GM12878 (cell line): ENCODE measurements around the gene LPAR3. TPM values are rescaled to one million over a fixed set of nuclear protein-coding genes. Genes with fewer than 3 reads are reported as not detected.
A peak's percentile ranks its signal among the peaks of the same experiment; 100 is the strongest.

Experiments used
- BCL11A ChIP-seq: IDR thresholded peaks from 2 replicates; pipeline ENCODE4 v1.6.1; 2011; ENCODE audit warnings: low read depth, low read length
- CBX5 ChIP-seq: sonication (generic); IDR thresholded peaks from 2 replicates; pipeline ENCODE4 v1.6.1; 2016; ENCODE audit warnings: low read depth, moderate library complexity, mild to moderate bottlenecking, inconsistent platforms
- HDAC2 ChIP-seq: fragments of 200-600 bp; sonication (generic); IDR thresholded peaks from 2 replicates; pipeline ENCODE4 v1.6.1; 2017
- IKZF1 ChIP-seq: fragments of 450-650 bp; conservative IDR thresholded peaks from 2 replicates; pipeline ENCODE4 v1.6.1; 2017; ENCODE audit warnings: antibody characterized with exemption, mild to moderate bottlenecking
- IRF4 ChIP-seq: IDR thresholded peaks from 2 replicates; pipeline ENCODE4 v1.6.1; 2011; ENCODE audit warnings: low read depth, low read length
- MEF2B ChIP-seq: fragments of 450-650 bp; IDR thresholded peaks from 2 replicates; pipeline ENCODE4 v1.6.1; 2018; ENCODE audit warnings: mild to moderate bottlenecking, moderate library complexity; ENCODE audit not compliant: partially characterized antibody, poor library complexity, severe bottlenecking
- NR2C1 ChIP-seq: fragments of 450-650 bp; IDR thresholded peaks from 2 replicates; pipeline ENCODE4 v1.6.1; 2017; ENCODE audit warnings: antibody characterized with exemption, mild to moderate bottlenecking, moderate library complexity
- NR2C2 ChIP-seq: IDR thresholded peaks from 2 replicates; pipeline ENCODE4 v1.6.1; 2011; ENCODE audit warnings: borderline replicate concordance, low read depth; ENCODE audit not compliant: control insufficient read depth, insufficient read length
- NRF1 ChIP-seq: conservative IDR thresholded peaks from 2 replicates; pipeline ENCODE4 v1.6.1; 2011; ENCODE audit warnings: mild to moderate bottlenecking, low read depth, low read length, improper control_type of control experiment
- RAD51 ChIP-seq: fragments of 450-650 bp; IDR thresholded peaks from 2 replicates; pipeline ENCODE4 v1.6.1; 2016; ENCODE audit warnings: moderate library complexity, mild to moderate bottlenecking, inconsistent platforms
- RELA ChIP-seq: fragments of 450-650 bp; IDR thresholded peaks from 2 replicates; pipeline ENCODE4 v1.8.0; 2014; ENCODE audit warnings: borderline replicate concordance; ENCODE audit not compliant: partially characterized antibody
- SIN3A ChIP-seq: IDR thresholded peaks from 2 replicates; pipeline ENCODE4 v1.6.1; 2012; ENCODE audit warnings: low read depth, low read length, improper control_type of control experiment
- TAF1 ChIP-seq: IDR thresholded peaks from 2 replicates; pipeline ENCODE4 v1.6.1; 2011; ENCODE audit warnings: mild to moderate bottlenecking, low read depth, low read length, borderline replicate concordance
- TARDBP ChIP-seq: IDR thresholded peaks from 2 replicates; pipeline ENCODE4 v1.6.1; 2016; ENCODE audit warnings: borderline replicate concordance
- ZNF24 ChIP-seq: fragments of 450-650 bp; IDR thresholded peaks from 2 replicates; pipeline ENCODE4 v1.6.1; 2017; ENCODE audit warnings: antibody characterized with exemption, mild to moderate bottlenecking
- polyA plus RNA-seq, 11 experiments: library from polyadenylated mRNA; depleted of rRNA in 4 of 11; unstranded in 6 of 11; stranded (reverse) in 5 of 11; fragments of >200 nt; fragmentation: Nextera tagmentation in 4 of 11; fragmentation: Illumina TruSeq in 1 of 11; extraction: Ambion mirVana in 4 of 11; extraction: Trizol in 1 of 11; gene quantifications; 1 replicate in 1 of 11; 2 replicates in 10 of 11; pipeline versions ENCODE4 v1.2.1 to v1.2.3, GENCODE V29; 2011 to 2016; ENCODE audit warnings: inconsistent platforms in 2 of 11, missing spikeins in 2 of 11, low read depth in 1 of 11
- total RNA-seq, 4 experiments: library from RNA; depleted of rRNA in 3 of 4; stranded (reverse); fragments of >200 nt in 3 of 4; fragmentation: Illumina TruSeq in 1 of 4; extraction: Trizol in 1 of 4; gene quantifications; 2 replicates each; pipeline versions ENCODE4 v1.2.1 to v1.2.3, GENCODE V29; 2013 to 2021
- TF ChIP-seq, protein P1 (sequence below): fragments of 450-650 bp; IDR thresholded peaks from 2 replicates; pipeline ENCODE4 v1.6.1; 2016; ENCODE audit warnings: mild to moderate bottlenecking, moderate library complexity, borderline replicate concordance
- TF ChIP-seq, protein P2 (sequence below): IDR thresholded peaks from 2 replicates; pipeline ENCODE4 v1.6.1; 2011; ENCODE audit warnings: borderline replicate concordance, low read depth, mild to moderate bottlenecking, moderate library complexity, mixed read lengths, low read length; ENCODE audit not compliant: insufficient read depth; ENCODE audit errors: extremely low read length
- TF ChIP-seq, protein P3 (sequence below): fragments of 450-650 bp; IDR thresholded peaks from 2 replicates; pipeline ENCODE4 v1.6.1; 2017; ENCODE audit warnings: antibody characterized with exemption, mild to moderate bottlenecking, moderate library complexity
- TF ChIP-seq, protein P4 (sequence below): fragments of 450-650 bp; IDR thresholded peaks from 2 replicates; pipeline ENCODE4 v1.6.1; 2018; ENCODE audit warnings: borderline replicate concordance, mild to moderate bottlenecking; ENCODE audit not compliant: partially characterized antibody

Gene LPAR3
- total and polyA plus RNA-seq, 10 of the 15 experiments (the other 5 are each of a cell fraction or from before 2014, with no cell fraction given) = 0.03 to 0.31 (median 0.09) TPM; not detected in 3

DNA sequence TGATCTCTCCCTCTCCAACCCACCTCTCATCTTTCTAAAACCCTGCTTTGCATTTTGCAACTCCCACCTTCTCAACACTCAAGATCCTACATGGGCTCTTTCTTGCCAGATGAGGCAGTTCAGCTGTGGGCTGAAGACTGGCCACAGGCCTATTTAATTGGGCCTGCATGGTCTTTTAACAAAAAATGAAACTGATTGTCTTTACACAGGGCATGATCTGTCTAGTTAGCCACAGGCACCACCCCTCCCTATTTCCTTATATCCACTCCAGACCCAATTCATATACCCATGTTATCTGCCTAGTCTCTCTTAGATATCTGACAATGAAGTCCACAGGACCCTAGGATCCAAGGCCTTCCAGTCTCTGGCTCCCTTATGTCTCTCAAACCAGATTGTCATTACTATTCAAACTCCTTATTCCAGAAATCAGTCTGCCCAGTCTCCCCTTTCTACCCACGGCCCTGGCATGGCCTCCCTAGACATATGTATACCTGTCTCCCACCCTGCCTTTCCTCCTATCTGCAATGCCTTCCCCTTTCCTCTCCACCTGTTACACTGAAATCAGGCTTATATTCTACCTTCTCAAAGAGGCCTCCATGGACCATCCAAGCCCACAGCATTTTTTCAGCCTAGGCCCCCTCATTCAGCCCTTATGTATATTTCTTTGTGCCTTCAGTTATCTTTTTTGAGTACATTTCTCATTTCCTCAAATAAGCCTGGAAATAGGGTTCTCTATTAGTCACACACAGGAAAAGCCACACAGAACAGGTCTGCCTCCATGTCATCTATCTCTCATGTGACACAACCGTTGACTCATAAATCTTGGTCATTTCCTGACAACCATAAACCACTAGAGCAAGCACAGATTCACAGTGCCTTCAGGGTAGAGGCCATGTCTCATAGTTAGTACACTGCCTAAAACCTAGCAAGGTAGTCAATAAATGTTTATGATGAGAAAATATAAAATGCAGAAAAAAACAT lies 39.0 kb downstream of the LPAR3 start (continued):
- TF ChIP-seq, protein P1, sequence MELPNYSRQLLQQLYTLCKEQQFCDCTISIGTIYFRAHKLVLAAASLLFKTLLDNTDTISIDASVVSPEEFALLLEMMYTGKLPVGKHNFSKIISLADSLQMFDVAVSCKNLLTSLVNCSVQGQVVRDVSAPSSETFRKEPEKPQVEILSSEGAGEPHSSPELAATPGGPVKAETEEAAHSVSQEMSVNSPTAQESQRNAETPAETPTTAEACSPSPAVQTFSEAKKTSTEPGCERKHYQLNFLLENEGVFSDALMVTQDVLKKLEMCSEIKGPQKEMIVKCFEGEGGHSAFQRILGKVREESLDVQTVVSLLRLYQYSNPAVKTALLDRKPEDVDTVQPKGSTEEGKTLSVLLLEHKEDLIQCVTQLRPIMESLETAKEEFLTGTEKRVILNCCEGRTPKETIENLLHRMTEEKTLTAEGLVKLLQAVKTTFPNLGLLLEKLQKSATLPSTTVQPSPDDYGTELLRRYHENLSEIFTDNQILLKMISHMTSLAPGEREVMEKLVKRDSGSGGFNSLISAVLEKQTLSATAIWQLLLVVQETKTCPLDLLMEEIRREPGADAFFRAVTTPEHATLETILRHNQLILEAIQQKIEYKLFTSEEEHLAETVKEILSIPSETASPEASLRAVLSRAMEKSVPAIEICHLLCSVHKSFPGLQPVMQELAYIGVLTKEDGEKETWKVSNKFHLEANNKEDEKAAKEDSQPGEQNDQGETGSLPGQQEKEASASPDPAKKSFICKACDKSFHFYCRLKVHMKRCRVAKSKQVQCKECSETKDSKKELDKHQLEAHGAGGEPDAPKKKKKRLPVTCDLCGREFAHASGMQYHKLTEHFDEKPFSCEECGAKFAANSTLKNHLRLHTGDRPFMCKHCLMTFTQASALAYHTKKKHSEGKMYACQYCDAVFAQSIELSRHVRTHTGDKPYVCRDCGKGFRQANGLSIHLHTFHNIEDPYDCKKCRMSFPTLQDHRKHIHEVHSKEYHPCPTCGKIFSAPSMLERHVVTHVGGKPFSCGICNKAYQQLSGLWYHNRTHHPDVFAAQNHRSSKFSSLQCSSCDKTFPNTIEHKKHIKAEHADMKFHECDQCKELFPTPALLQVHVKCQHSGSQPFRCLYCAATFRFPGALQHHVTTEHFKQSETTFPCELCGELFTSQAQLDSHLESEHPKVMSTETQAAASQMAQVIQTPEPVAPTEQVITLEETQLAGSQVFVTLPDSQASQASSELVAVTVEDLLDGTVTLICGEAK = no peak
- TF ChIP-seq NR2C1 (no peak), RELA (no peak), SIN3A (no peak), CBX5 (0 out of 2 replicates have a peak, but pooled peaks have one; percentile 67), TAF1 (no peak), IKZF1 (peak; percentile 90), RAD51 (peak; percentile 63), NR2C2 (no peak), IRF4 (peak; percentile 71), HDAC2 (no peak), ZNF24 (no peak), MEF2B (peak; percentile 58), NRF1 (no peak), BCL11A (peak; percentile 78), TARDBP (no peak)
- TF ChIP-seq, protein P2, sequence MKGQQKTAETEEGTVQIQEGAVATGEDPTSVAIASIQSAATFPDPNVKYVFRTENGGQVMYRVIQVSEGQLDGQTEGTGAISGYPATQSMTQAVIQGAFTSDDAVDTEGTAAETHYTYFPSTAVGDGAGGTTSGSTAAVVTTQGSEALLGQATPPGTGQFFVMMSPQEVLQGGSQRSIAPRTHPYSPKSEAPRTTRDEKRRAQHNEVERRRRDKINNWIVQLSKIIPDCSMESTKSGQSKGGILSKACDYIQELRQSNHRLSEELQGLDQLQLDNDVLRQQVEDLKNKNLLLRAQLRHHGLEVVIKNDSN = no peak
- TF ChIP-seq, protein P3, sequence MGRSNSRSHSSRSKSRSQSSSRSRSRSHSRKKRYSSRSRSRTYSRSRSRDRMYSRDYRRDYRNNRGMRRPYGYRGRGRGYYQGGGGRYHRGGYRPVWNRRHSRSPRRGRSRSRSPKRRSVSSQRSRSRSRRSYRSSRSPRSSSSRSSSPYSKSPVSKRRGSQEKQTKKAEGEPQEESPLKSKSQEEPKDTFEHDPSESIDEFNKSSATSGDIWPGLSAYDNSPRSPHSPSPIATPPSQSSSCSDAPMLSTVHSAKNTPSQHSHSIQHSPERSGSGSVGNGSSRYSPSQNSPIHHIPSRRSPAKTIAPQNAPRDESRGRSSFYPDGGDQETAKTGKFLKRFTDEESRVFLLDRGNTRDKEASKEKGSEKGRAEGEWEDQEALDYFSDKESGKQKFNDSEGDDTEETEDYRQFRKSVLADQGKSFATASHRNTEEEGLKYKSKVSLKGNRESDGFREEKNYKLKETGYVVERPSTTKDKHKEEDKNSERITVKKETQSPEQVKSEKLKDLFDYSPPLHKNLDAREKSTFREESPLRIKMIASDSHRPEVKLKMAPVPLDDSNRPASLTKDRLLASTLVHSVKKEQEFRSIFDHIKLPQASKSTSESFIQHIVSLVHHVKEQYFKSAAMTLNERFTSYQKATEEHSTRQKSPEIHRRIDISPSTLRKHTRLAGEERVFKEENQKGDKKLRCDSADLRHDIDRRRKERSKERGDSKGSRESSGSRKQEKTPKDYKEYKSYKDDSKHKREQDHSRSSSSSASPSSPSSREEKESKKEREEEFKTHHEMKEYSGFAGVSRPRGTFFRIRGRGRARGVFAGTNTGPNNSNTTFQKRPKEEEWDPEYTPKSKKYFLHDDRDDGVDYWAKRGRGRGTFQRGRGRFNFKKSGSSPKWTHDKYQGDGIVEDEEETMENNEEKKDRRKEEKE = no peak
- TF ChIP-seq, protein P4, sequence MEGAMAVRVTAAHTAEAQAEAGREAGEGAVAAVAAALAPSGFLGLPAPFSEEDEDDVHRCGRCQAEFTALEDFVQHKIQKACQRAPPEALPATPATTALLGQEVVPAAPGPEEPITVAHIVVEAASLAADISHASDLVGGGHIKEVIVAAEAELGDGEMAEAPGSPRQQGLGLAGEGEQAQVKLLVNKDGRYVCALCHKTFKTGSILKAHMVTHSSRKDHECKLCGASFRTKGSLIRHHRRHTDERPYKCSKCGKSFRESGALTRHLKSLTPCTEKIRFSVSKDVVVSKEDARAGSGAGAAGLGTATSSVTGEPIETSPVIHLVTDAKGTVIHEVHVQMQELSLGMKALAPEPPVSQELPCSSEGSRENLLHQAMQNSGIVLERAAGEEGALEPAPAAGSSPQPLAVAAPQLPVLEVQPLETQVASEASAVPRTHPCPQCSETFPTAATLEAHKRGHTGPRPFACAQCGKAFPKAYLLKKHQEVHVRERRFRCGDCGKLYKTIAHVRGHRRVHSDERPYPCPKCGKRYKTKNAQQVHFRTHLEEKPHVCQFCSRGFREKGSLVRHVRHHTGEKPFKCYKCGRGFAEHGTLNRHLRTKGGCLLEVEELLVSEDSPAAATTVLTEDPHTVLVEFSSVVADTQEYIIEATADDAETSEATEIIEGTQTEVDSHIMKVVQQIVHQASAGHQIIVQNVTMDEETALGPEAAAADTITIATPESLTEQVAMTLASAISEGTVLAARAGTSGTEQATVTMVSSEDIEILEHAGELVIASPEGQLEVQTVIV = no peak
